MCF 10A (cell line): Measurements from ENCODE around the gene PCGF3. TPM values are rescaled to one million over a fixed set of nuclear protein-coding genes. Genes with fewer than 3 reads are reported as not detected.

Experiments used
- Bru-seq: library from RNA; stranded (reverse); fragments of 400-500 nt; gene quantifications from one replicate; lab custom pipeline; 2021; lab: Mats Ljungman, UMichigan
- BruChase-seq, 2 experiments: library from RNA; stranded (reverse); fragments of 400-500 nt; gene quantifications; one replicate each; lab custom pipeline; 2021; lab: Mats Ljungman, UMichigan
- BruUV-seq: library from RNA; stranded (reverse); fragments of 400-500 nt; replicated peaks from 2 replicates; lab custom pipeline; 2021; lab: Mats Ljungman, UMichigan
- CTCF ChIA-PET: fragments of 300-600 bp; sonication (Branson Sonifier 250); formaldehyde crosslinking; extraction: SDS; loops from one replicate; lab custom pipeline; 2021; ENCODE audit warnings: antibody characterized with exemption, inconsistent platforms; lab: Yijun Ruan, JAX
- POLR2A ChIA-PET: fragments of 300-600, 350-650 bp; sonication (Branson Sonifier 250); formaldehyde crosslinking; extraction: SDS; loops from one replicate; lab custom pipeline; 2020; ENCODE audit warnings: antibody characterized with exemption, inconsistent platforms; lab: Yijun Ruan, JAX
- DNase-seq: peaks from one replicate; pipeline ENCODE4 v3.0.0-alpha.2; 2018; ENCODE audit not compliant: unreplicated experiment
- H3K27ac Mint-ChIP-seq: one replicate; pipeline ENCODE4 v1.8.0; 2022; ENCODE audit warnings: mild to moderate bottlenecking, low read depth, mixed read lengths; ENCODE audit not compliant: unreplicated experiment
- H3K27me3 Mint-ChIP-seq: one replicate; pipeline ENCODE4 v1.8.0; 2022; ENCODE audit warnings: mixed read lengths; ENCODE audit not compliant: insufficient read depth, unreplicated experiment
- H3K36me3 Mint-ChIP-seq: one replicate; pipeline ENCODE4 v1.8.0; 2022; ENCODE audit warnings: mild to moderate bottlenecking, moderate library complexity, mixed read lengths; ENCODE audit not compliant: insufficient read depth, unreplicated experiment
- H3K4me1 Mint-ChIP-seq: one replicate; pipeline ENCODE4 v1.8.0; 2022; ENCODE audit warnings: mixed read lengths; ENCODE audit not compliant: insufficient read depth, unreplicated experiment
- H3K4me3 Mint-ChIP-seq: one replicate; pipeline ENCODE4 v1.8.0; 2022; ENCODE audit warnings: mild to moderate bottlenecking, moderate library complexity, mixed read lengths; ENCODE audit not compliant: unreplicated experiment
- H3K9me3 Mint-ChIP-seq: one replicate; pipeline ENCODE4 v1.8.0; 2022; ENCODE audit warnings: mixed read lengths; ENCODE audit not compliant: unreplicated experiment
- intact Hi-C: fragments of 100-400 bp; cut with micrococcal nuclease; formaldehyde crosslinking; loops from 2 replicates; pipeline ENCODE4 v1.14.1; 2022
- long read RNA-seq: library from polyadenylated mRNA; stranded (forward); transcript quantifications from one replicate; pipeline ENCODE4 v2.0.0, GENCODE V29; 2022
- total RNA-seq: library from RNA; stranded (reverse); gene quantifications from 2 replicates; pipeline ENCODE4 v1.2.3, GENCODE V29; 2022
- TF ChIP-seq, protein P1 (sequence below): fragments of 200-600 bp; IDR thresholded peaks from one replicate; pipeline ENCODE4 v1.8.0; 2022; ENCODE audit warnings: antibody characterized with exemption, mild to moderate bottlenecking; ENCODE audit not compliant: unreplicated experiment

The PCGF3 gene, protein sequence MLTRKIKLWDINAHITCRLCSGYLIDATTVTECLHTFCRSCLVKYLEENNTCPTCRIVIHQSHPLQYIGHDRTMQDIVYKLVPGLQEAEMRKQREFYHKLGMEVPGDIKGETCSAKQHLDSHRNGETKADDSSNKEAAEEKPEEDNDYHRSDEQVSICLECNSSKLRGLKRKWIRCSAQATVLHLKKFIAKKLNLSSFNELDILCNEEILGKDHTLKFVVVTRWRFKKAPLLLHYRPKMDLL
- total RNA-seq (26.5 and 33.5 TPM in 2 replicates), Bru-seq, nascent RNA (percentile 57 among the genes with signal in this experiment), BruChase-seq, experiment 1, labeled RNA remaining after a 6-hour chase (percentile 78 among the genes with signal in this experiment), BruChase-seq, experiment 2, labeled RNA remaining after a 2-hour chase (percentile 69 among the genes with signal in this experiment)
- long read RNA-seq, full-length matches to known transcripts, result 86 of 108 reads
- long read RNA-seq, partial matches to known transcripts, result 8 of 108 reads
- long read RNA-seq, other reads (novel, unspliced or antisense), result 14 of 108 reads

DNA sequence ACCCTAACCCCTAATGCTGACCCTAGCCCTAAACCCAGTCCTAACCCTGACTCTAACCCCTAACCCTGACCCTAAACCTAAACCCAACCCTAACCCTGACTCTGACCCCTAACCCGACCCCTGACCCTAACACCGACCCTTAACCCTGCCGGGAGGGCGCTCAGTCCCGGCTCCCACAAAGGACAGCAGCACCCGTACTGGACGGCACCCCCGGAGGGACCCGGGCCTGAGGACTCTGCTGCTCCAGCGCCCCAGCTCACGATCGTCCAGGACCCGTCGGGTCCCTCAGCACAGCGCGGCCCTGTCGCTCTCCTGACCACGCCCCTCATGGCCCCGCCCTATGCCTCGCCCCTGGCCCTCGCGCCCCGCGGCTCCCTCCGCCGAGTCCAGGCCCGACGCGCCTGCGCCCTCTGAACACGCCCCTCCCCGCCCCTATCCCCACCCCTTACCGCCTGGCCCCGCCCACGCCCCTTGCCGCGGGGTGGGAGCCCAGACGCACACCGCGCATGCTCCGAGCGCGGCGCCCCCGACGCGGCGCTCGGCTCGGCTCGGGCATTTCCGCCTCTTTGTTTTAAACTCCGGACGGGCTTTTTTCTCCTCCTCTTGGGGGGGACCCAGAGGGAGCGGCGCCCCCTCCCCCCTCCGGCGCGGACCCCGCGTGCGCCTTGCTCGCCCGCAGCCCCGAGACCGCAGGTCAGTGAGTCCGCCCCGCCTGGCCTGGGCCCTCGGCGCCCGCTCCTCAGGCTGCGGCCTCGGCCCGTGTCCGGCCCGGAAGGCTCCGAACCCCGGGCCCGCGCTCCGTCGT, at the start of gene PCGF3:
PCGF3 (plus strand) TSS at position 555 of the 805 bp plus-strand sequence. CDS start 27,849 bp downstream, outside the sequence.
- CTCF ChIA-PET, result no interaction called here
- Mint-ChIP-seq H3K36me3 (no peaks in the 10 kb centered on the region), H3K4me1 (peaks cover 19% of the 10 kb centered on the region), H3K4me3 (peak within 1 kb of the TSS; percentile 78), H3K9me3 (no peaks in the 10 kb centered on the region), H3K27me3 (no peaks in the 10 kb centered on the region), H3K27ac (peak within 1 kb of the TSS; percentile 27)
- peak; percentile 93 for DNase-seq
- intact Hi-C loops, result no loop called here
- no TSS peak for BruUV-seq
- POLR2A ChIA-PET, result no interaction called here
- TF ChIP-seq, protein P1, sequence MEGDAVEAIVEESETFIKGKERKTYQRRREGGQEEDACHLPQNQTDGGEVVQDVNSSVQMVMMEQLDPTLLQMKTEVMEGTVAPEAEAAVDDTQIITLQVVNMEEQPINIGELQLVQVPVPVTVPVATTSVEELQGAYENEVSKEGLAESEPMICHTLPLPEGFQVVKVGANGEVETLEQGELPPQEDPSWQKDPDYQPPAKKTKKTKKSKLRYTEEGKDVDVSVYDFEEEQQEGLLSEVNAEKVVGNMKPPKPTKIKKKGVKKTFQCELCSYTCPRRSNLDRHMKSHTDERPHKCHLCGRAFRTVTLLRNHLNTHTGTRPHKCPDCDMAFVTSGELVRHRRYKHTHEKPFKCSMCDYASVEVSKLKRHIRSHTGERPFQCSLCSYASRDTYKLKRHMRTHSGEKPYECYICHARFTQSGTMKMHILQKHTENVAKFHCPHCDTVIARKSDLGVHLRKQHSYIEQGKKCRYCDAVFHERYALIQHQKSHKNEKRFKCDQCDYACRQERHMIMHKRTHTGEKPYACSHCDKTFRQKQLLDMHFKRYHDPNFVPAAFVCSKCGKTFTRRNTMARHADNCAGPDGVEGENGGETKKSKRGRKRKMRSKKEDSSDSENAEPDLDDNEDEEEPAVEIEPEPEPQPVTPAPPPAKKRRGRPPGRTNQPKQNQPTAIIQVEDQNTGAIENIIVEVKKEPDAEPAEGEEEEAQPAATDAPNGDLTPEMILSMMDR, result no peak

DNA sequence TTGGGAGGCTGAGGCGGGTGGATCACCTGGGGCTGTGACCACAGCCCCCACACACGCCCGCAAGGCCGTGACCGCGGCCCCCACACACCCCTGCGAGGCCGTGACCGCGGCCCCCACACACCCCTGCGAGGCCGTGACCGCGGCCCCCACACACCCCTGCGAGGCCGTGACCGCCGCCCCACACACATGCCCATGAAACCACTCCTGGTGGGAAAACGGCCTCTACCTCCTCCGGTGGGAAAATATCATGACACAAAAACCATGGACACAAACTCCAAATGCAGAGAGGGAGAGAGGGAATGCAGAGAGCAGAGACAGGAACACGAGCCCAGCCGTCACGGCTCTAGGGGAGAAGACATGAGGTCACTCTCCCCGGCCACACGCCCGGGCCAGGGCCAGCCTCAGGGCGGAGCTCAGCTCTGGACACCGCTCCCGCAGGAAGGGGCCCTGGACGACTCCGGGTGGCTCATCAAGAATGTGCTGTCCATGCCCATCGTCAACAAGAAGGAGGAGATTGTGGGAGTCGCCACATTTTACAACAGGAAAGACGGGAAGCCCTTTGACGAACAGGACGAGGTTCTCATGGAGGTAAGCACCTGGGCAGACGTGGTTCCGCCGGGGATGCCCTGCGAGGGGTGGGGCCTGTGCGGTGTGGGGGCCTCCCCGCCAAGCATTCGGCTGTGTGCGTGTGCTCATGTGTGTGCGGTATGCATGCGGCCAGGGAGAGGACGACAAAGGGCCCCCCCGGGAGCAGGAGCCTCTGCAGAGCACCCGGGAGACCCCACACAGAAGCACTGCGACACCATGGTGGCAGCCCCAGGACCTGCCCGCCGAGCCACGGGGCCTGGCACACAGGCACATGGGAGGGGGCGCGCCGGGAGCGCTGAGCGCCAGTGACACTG, 48.9 kb upstream of the PCGF3 start:
- intact Hi-C loops, result no loop called here
- POLR2A ChIA-PET, result no interaction called here
- H3K27ac Mint-ChIP-seq, result no peak overlapping the region
- no TSS peak for BruUV-seq
- CTCF ChIA-PET, result no interaction called here
- peaks cover 5% of the 10 kb centered on the region for H3K36me3 Mint-ChIP-seq
- H3K4me3 Mint-ChIP-seq, result no peak overlapping the region
- DNase-seq, result no peak
- H3K27me3 Mint-ChIP-seq, result no peaks in the 10 kb centered on the region
- H3K9me3 Mint-ChIP-seq, result peaks cover 10% of the 10 kb centered on the region
- no peaks in the 10 kb centered on the region for H3K4me1 Mint-ChIP-seq
- TF ChIP-seq, protein P1, result no peak

GRCh38 chr4:657338-657833, 48.2 kb upstream of the PCGF3 start:
- peaks cover 5% of the 10 kb centered on the region for H3K36me3 Mint-ChIP-seq
- no peak overlapping the region for H3K4me3 Mint-ChIP-seq
- no peak overlapping the region for H3K27ac Mint-ChIP-seq
- no TSS peak for BruUV-seq
- no peaks in the 10 kb centered on the region for H3K27me3 Mint-ChIP-seq
- TF ChIP-seq, protein P1, result no peak
- peaks cover 10% of the 10 kb centered on the region for H3K9me3 Mint-ChIP-seq
- ChIA-PET CTCF (no interaction called here), POLR2A (no interaction called here)
- intact Hi-C loops, result no loop called here
- DNase-seq, result no peak
- H3K4me1 Mint-ChIP-seq, result no peaks in the 10 kb centered on the region
